GM21529 (cell line): ENCODE measurements around the gene NRIP2.

Experiments
- ATAC-seq: cut with Tn5 transposase; IDR thresholded peaks from one replicate; pipeline ENCODE4 v1.9.1; 2021; ENCODE audit not compliant: unreplicated experiment

The NRIP2 gene

DNA sequence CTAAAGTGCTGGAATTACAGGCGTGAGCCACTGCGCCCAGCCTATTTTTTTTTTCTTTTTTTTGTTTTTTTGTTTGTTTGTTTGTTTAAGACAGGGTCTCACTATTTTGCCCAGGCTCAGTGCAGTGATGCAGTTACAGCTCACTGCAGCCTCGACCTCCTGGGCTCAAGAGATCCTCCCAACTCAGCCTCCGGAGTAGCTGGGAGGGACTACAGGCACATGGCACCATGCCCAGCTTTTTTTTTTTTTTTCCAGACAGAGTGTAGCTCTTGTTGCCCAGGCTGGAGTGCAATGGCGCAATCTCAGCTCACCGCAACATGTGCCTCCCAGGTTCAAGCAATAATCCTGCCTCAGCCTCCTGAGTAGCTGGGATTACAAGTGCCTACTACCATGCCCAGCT, 28.1 kb downstream of the NRIP2 start:
- ATAC-seq: no peak

- ATAC-seq: no peak
Measured at GRCh38 chr12:2805143-2805520, 29.7 kb downstream of the NRIP2 start.

GRCh38 chr12:2804393-2805142, 30.3 kb downstream of the NRIP2 start:
- ATAC-seq: no peak

- no peak for ATAC-seq
Measured at GRCh38 chr12:2803635-2804392, 31.0 kb downstream of the NRIP2 start.

DNA sequence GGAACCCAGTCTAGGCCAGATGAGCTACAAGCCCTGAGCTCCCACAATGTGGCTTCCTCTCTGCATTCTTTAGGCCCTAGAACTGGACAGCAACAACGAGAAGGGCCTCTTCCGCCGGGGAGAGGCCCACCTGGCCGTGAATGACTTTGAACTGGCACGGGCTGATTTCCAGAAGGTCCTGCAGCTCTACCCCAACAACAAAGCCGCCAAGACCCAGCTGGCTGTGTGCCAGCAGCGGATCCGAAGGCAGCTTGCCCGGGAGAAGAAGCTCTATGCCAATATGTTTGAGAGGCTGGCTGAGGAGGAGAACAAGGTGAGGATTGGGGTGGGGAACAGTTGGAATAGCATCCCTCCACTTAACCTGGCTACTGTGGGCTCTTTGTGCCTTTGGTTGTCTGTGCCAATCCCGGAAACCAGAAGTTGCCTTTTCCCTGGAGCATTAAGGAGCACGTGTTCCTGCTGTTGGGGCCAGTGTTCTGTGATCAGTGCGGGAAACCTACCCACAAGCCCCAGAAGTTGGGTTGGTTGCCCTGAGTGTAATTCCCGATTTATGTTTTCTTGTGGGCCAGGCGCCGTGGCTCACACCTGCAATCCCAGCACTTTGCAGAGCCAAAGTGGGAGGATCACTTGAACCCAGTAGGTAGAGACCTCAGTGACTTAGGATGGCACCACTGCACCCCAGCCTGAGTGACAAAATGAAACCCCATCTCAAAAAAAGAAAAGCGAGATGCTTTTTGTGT, 33.6 kb downstream of the NRIP2 start:
- no peak for ATAC-seq

- ATAC-seq: no peak
Measured at GRCh38 chr12:2800046-2800570, 34.7 kb downstream of the NRIP2 start.

DNA sequence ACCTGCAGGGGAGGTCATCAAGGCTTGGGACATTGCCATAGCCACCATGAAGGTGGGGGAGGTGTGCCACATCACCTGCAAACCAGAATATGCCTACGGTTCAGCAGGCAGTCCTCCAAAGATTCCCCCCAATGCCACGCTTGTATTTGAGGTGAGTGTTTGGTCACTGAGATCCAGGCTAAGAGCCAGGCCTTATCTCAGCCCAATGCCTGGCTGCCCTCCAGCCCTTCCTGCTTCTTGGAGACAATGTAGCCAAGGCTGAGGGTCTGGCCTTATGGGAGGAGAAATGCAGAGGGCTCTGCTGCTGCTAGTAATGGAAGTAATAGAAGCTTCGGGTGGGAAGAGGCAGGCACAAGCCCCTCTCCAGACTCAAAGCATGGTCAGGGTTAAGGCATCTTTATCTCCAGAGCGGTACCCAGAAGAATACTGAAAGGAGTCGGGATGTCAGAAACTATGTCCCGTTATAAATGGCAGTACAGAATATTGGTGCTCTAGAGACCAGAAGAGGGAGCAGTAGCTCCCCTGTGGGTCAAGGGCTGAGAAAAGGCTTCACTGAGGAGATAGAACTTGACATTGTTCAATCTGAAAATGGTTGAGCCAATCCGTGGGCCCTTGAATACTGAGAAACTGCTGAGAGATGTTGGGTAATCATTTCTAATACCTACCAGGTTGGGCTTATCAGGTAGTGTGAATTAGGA, 37.0 kb downstream of the NRIP2 start:
- no peak for ATAC-seq

DNA sequence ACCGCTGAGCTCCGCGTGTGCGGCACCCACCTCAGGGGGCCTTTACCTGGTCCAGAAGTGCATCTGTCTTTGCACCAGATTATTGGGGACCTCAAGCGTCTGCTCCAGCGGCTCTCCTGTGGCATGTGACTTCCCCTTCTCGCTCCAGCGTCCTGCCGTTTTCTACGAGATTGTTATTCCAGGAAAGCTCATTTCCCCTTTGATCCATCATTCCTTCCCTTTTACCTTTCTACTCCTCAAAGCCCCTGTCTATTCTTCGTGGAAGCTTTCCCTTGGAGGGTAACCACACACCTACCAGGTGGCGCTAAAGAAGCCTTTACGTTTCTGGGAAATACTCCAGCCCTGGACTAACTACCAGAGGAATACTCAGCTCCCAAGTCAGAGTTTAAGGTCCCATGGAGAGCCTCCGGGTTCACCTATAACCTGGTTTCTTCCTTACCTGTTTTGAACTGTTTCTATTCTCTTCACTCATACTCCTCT, 38.6 kb downstream of the NRIP2 start:
- no peak for ATAC-seq

GRCh38 chr12:2795291-2796186, 39.3 kb downstream of the NRIP2 start:
- ATAC-seq: peak; percentile 74

DNA sequence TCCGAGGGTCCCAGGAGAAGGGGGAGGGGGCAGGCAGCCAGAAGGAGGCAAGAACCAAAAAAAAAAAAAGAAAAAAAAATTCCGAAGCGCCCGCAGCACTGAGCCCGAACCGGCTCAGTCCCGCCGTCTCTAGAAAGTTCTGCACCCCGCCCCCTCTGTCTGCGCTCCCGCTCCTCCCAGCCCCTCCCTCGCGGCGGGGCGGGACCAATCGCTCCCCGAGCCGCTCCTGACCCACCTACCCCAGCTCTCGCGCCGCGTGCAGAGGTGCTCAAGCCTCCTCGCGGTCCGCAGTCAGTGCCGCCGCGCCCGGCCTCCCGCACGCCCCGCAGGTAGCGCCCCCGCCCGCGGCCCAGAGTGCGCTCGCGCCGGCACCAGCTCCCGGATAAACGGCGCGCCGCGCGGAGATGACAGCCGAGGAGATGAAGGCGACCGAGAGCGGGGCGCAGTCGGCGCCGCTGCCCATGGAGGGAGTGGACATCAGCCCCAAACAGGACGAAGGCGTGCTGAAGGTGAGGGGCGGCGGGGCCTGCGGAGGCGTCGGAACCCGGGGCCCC, 40.0 kb downstream of the NRIP2 start, which contains the start of gene FKBP4:
Gene FKBP4, plus strand, starts transcription at position 235 of the 554 bp plus-strand sequence. Its CDS starts 170 bp downstream, at position 405.
- ATAC-seq: peak; percentile 78

DNA sequence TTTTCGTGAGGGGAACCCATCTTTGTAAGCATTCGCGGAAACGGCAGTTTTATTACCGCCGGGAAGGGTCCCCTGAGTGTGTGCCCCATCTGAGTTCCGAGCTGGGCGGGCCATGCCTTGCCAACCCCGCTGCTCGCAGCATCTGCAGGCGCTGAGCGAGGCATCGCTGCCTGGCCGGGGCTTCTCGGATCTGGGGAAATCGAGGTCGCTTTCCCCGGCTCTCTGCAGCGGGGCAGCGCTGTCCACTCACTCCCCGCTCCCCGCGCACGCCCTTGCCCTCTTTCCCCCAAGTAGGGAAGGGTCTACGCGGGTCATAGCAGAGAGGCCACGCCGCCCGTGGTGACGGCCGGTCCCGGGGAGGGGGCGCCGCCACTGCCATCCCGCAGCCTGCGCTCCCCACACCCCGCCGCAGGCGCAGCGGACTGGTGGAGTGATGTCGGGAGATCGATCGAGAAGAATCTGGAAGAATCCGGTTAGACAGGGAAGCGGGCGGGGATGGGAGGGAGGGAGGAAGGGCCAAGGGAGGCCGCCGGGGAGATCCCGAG, 40.6 kb downstream of the NRIP2 start:
- no peak for ATAC-seq

DNA sequence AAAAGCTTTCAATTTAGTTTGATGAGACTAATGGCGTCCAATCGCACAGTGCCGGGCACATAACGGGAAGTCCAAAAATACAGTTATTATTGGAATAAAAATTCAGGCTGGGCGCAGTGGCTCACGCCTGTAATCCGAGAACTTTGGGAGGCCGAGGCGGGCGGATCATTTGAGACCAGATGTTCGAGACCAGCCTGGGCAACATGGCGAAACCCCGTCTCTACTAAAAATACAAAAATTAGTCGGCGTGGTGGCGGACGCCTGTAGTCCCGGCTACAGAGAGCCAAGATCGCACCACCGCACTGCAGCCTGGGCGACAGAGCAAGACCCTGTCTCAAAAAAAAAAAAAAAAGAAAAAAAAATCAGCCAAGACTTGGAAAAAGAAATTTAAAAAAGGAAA, 41.3 kb downstream of the NRIP2 start:
- ATAC-seq: no peak

GRCh38 chr12:2792671-2793500, 41.9 kb downstream of the NRIP2 start:
- no peak for ATAC-seq

- ATAC-seq: no peak
Measured at GRCh38 chr12:2791089-2791488, 43.7 kb downstream of the NRIP2 start.

DNA sequence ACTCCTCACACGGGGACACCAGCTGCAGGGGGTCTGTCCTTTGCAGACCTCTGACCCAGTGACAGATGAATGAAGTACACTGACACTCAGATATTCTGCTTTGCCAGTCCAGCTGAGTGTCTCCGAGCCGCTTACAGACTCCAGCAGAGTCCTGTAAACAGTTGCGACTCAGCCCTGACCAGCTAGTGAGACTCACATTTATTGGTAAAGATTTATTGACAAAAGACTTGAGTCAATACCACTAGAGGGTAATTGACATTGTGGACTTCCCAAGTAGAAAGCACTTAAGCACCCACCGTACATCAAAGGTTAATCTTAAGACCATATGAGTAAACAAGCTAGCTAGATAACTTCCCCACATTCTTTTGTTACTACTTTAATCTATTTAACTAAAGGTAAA, 49.8 kb downstream of the NRIP2 start:
- no peak for ATAC-seq

GRCh38 chr12:2783936-2784600, 50.8 kb downstream of the NRIP2 start:
- ATAC-seq: no peak

DNA sequence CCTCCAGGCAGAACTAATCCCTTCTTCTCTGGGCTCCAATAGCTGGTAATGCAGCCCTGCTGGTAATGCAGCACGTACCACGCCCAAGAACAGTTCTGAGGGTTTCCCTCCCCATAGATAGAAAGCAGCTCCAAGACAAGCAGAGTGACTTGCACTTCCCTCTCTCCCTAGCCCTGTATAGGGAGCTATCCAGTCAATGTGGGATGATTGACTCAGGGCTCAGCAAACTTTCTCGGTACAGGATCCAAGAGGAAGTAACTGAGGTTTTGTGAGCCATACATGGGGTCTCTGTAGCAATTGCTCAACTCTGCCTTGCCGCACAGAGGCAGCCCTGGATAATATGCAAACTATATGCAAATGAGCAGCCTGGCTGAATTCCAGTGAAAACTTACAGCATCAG, 55.6 kb downstream of the NRIP2 start:
- no peak for ATAC-seq
